SK-N-SH (cell line): ENCODE data around the gene TMEM161B. TPM values are rescaled to one million over a fixed set of nuclear protein-coding genes. Genes with fewer than 3 reads are reported as not detected.
A peak's percentile ranks its signal among the peaks of the same experiment; 100 is the strongest.

Experiments
- CTCF ChIA-PET: fragments of 300-600, 350-600 bp; formaldehyde crosslinking; extraction: SDS; loops from one replicate; lab custom pipeline; 2021; lab: Yijun Ruan, JAX
- POLR2A ChIA-PET: fragments of 350-600 bp; sonication (Branson Sonifier 250); formaldehyde crosslinking; extraction: SDS; loops from one replicate; lab custom pipeline; 2020; ENCODE audit warnings: antibody characterized with exemption, inconsistent platforms; lab: Yijun Ruan, JAX
- DNase-seq: peaks from one replicate; pipeline ENCODE4 v3.0.0; 2012
- H2AFZ ChIP-seq: fragments of 200-600 bp; sonication (generic); 2 replicates; pipeline ENCODE4 v1.8.1; 2016; ENCODE audit warnings: antibody characterized with exemption, mild to moderate bottlenecking, low read depth
- H3F3A ChIP-seq: fragments of 200-600 bp; sonication (generic); replicated peaks from 2 replicates; pipeline ENCODE3; 2016; ENCODE audit warnings: antibody characterized with exemption, mild to moderate bottlenecking; ENCODE audit not compliant: insufficient read depth
- H3K27ac ChIP-seq, 2 experiments: fragments of 200-500 bp in 1 of 2; fragments of 200-600 bp in 1 of 2; sonication (Bioruptor generic) in 1 of 2; sonication (generic), shearing (Covaris generic) in 1 of 2; 2 replicates each; pipeline versions ENCODE4 v1.5.1 to v1.6.1; 2014 to 2016; ENCODE audit warnings: low read depth in 2 of 2, inconsistent platforms in 1 of 2, low read length in 1 of 2, mild to moderate bottlenecking in 1 of 2, mixed read lengths in 1 of 2
- H3K27me3 ChIP-seq: fragments of 200-600 bp; sonication (generic), shearing (Covaris generic); 2 replicates; pipeline ENCODE4 v1.6.1; 2016; ENCODE audit warnings: mixed run types; ENCODE audit not compliant: insufficient read depth
- H3K36me3 ChIP-seq, 2 experiments: fragments of 200-500 bp in 1 of 2; fragments of 200-600 bp in 1 of 2; sonication (Bioruptor generic) in 1 of 2; sonication (generic) in 1 of 2; replicated peaks in 1 of 2; 2 replicates each; pipeline versions ENCODE3 to v1.5.1; 2014 to 2016; ENCODE audit warnings: low read length in 1 of 2, mild to moderate bottlenecking in 1 of 2; ENCODE audit not compliant: insufficient read depth in 2 of 2, control insufficient read depth in 1 of 2
- H3K4me1 ChIP-seq, 2 experiments: fragments of 200-500 bp in 1 of 2; fragments of 200-600 bp in 1 of 2; sonication (Bioruptor generic) in 1 of 2; sonication (generic), shearing (Covaris generic) in 1 of 2; 2 replicates each; pipeline versions ENCODE4 v1.5.1 to v1.6.1; 2014 to 2016; ENCODE audit warnings: low read depth in 1 of 2, low read length in 1 of 2, mixed run types in 1 of 2; ENCODE audit not compliant: insufficient read depth in 2 of 2, control insufficient read depth in 1 of 2
- H3K4me2 ChIP-seq: fragments of 200-600 bp; sonication (generic), shearing (Covaris generic); 2 replicates; pipeline ENCODE4 v1.6.1; 2017; ENCODE audit warnings: mixed run types
- H3K4me3 ChIP-seq, 2 experiments: fragments of 200-500 bp in 1 of 2; fragments of 200-600 bp in 1 of 2; sonication (Bioruptor generic) in 1 of 2; sonication (generic), shearing (Covaris generic) in 1 of 2; 2 replicates each; pipeline versions ENCODE4 v1.5.1 to v1.8.1; 2014 to 2016; ENCODE audit warnings: low read depth in 2 of 2, inconsistent platforms in 1 of 2, low read length in 1 of 2, mild to moderate bottlenecking in 1 of 2, mixed read lengths in 1 of 2, moderate library complexity in 1 of 2
- H3K79me2 ChIP-seq: fragments of 200-600 bp; sonication (generic); 2 replicates; pipeline ENCODE4 v1.8.1; 2017; ENCODE audit warnings: mild to moderate bottlenecking; ENCODE audit not compliant: insufficient read depth
- H3K9ac ChIP-seq: fragments of 200-600 bp; sonication (generic); 2 replicates; pipeline ENCODE4 v1.6.1; 2017; ENCODE audit warnings: mixed run types
- H3K9me2 ChIP-seq: fragments of 200-600 bp; sonication (generic); 2 replicates; pipeline ENCODE4 v1.6.1; 2017; ENCODE audit warnings: mixed run types
- H3K9me3 ChIP-seq: fragments of 200-600 bp; sonication (generic); 2 replicates; pipeline ENCODE4 v1.6.1; 2017; ENCODE audit warnings: mixed run types, mild to moderate bottlenecking, moderate library complexity
- H4K20me1 ChIP-seq: fragments of 200-600 bp; sonication (generic); 2 replicates; pipeline ENCODE4 v1.6.1; 2017; ENCODE audit warnings: mild to moderate bottlenecking, mixed run types; ENCODE audit not compliant: insufficient read depth
- CTCF ChIP-seq: fragments of 200-600 bp; sonication (generic); IDR thresholded peaks from 2 replicates; pipeline ENCODE4 v1.6.1; 2017; ENCODE audit warnings: antibody characterized with exemption, mild to moderate bottlenecking, moderate library complexity
- EP300 ChIP-seq, 2 experiments: IDR thresholded peaks; 2 replicates each; pipeline versions ENCODE4 v1.4.0 to v1.6.1; 2012; ENCODE audit warnings: borderline replicate concordance in 1 of 2, low read depth in 1 of 2, low read length in 1 of 2
- EZH2phosphoT487 ChIP-seq: fragments of 200-600 bp; sonication (generic); IDR thresholded peaks from 2 replicates; pipeline ENCODE4 v1.6.1; 2017; ENCODE audit warnings: low read depth, mixed run types, mild to moderate bottlenecking, antibody characterized with exemption, moderate library complexity, borderline replicate concordance
- FOXJ3 ChIP-seq: sonication (generic); formaldehyde crosslinking; IDR thresholded peaks from 2 replicates; pipeline ENCODE4 v1.5.1; 2020; ENCODE audit warnings: mild to moderate bottlenecking, missing genetic modification reagents
- FOXM1 ChIP-seq: IDR thresholded peaks from 2 replicates; pipeline ENCODE4 v1.4.0; 2012; ENCODE audit warnings: low read depth, mild to moderate bottlenecking
- GATA2 ChIP-seq: sonication (generic); formaldehyde crosslinking; IDR thresholded peaks from 2 replicates; pipeline ENCODE4 v1.5.0; 2020; ENCODE audit warnings: mild to moderate bottlenecking, missing genetic modification reagents
- IRF3 ChIP-seq: fragments of 150-350 bp; IDR thresholded peaks from 2 replicates; pipeline ENCODE4 v1.6.1; 2016; ENCODE audit warnings: mild to moderate bottlenecking, low read depth, low read length
- JUND ChIP-seq: IDR thresholded peaks from 2 replicates; pipeline ENCODE4 v1.4.0; 2012
- MAX ChIP-seq: IDR thresholded peaks from 2 replicates; pipeline ENCODE4 v1.4.0; 2012; ENCODE audit warnings: low read depth
- MEF2A ChIP-seq: IDR thresholded peaks from 2 replicates; pipeline ENCODE4 v1.4.0; 2012; ENCODE audit warnings: low read depth, borderline replicate concordance
- NRF1 ChIP-seq: IDR thresholded peaks from 2 replicates; pipeline ENCODE4 v1.6.1; 2012; ENCODE audit warnings: low read depth, mild to moderate bottlenecking, low read length
- PBX3 ChIP-seq: IDR thresholded peaks from 2 replicates; pipeline ENCODE4; 2012
- RCOR1 ChIP-seq: fragments of 150-350 bp; IDR thresholded peaks from 2 replicates; pipeline ENCODE4 v1.6.1; 2017; ENCODE audit warnings: antibody characterized with exemption, low read length
- RXRA ChIP-seq: IDR thresholded peaks from 2 replicates; pipeline ENCODE4 v1.4.0; 2012; ENCODE audit warnings: low read depth, mild to moderate bottlenecking, borderline replicate concordance
- SIN3A ChIP-seq: IDR thresholded peaks from 2 replicates; pipeline ENCODE4 v1.6.1; 2012; ENCODE audit warnings: low read depth, mild to moderate bottlenecking, low read length, moderate library complexity, borderline replicate concordance
- USF2 ChIP-seq: fragments of 150-350 bp; IDR thresholded peaks from 2 replicates; pipeline ENCODE4 v1.6.1; 2017; ENCODE audit warnings: antibody characterized with exemption, low read length, low read depth, borderline replicate concordance
- YY1 ChIP-seq: IDR thresholded peaks from 2 replicates; pipeline ENCODE4 v1.4.0; 2012; ENCODE audit warnings: low read depth, mild to moderate bottlenecking
- WGBS: methylation state at CpG from one replicate; pipeline ENCODE4 v1.1.6; 2017; ENCODE audit warnings: low lambda C conversion rate; 5-methylcytosine and 5-hydroxymethylcytosine counted together
- polyA plus RNA-seq, 3 experiments: library from polyadenylated mRNA; depleted of rRNA; stranded (reverse); fragments of >200 nt; gene quantifications; 2 replicates each; pipeline ENCODE4 v1.2.3, GENCODE V29; 2012

Gene TMEM161B
- polyA plus RNA-seq, 1 of the 3 experiments (the other 2 are of a cell fraction): 8.0 TPM

GRCh38 chr5:88290801-88291200 is 22.2 kb upstream of the TMEM161B start:
- Histone ChIP-seq H3K4me2 (no peak overlapping the region), H3K79me2 (no peaks in the 10 kb centered on the region), H3K27ac (no peak overlapping the region), H3K27me3 (no peaks in the 10 kb centered on the region), H3K9ac (no peak overlapping the region), H4K20me1 (no peaks in the 10 kb centered on the region), H3K36me3 (no peaks in the 10 kb centered on the region), H2AFZ (no peak overlapping the region), H3F3A (no peaks in the 10 kb centered on the region), H3K4me3 (no peak overlapping the region), H3K9me3 (no peaks in the 10 kb centered on the region), H3K4me1 (no peaks in the 10 kb centered on the region), H3K9me2 (no peaks in the 10 kb centered on the region)
- ChIA-PET CTCF (no interaction called here), POLR2A (no interaction called here)
- TF ChIP-seq YY1 (no peak), FOXJ3 (CRISPR knock-in tag) (no peak), SIN3A (no peak), IRF3 (no peak), RXRA (no peak), CTCF (no peak), FOXM1 (no peak), RCOR1 (no peak), MAX (no peak), GATA2 (CRISPR knock-in tag) (no peak), NRF1 (no peak), MEF2A (no peak), USF2 (no peak), JUND (0 out of 2 replicates have a peak, but pooled peaks have one; percentile 19), EZH2phosphoT487 (no peak), PBX3 (peak; percentile 47; the same call in 1 of the 2 replicates), EP300 (IDR thresholded peaks at IDR 0.05; ENCODE audit: borderline replicate concordance in 1 of 2, low read depth in 1 of 2, low read length in 1 of 2) (no peak)
- 63% methylated on average over 3 of the region's 3 CpGs for WGBS
- no peak for DNase-seq
